ENCODE data around the gene MECP2. TPM values are rescaled to one million over a fixed set of nuclear protein-coding genes. Genes with fewer than 3 reads are reported as not detected.

The MECP2 gene
- total RNA-seq, 4 donors from 2014 or later = 22.1 to 53.1 (median 37.8) TPM

DNA sequence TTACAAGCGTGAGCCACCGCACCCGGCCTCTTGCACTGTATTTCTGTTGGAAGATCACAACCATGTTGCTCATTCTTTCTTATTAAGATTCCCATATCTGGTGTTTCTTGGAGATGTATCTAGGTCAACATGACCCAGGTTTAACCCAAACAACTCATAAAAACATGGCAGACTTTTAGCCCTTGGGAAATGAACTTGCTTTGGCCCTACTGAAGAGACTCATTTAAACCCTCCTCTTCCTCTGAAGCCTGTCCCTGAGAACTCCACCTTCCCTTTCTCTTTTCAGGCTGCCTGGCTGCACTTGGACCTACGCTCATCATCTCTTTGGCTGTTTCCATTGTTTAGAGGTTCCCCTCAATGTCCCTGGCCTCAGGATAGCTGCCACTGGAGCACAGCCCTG lies 23.7 kb upstream of the MECP2 start:
- intact Hi-C loops (cut with DNase I; ENCODE audit: low total_unique reads) (no loop called here), in situ Hi-C loops (cut with MboI; ENCODE audit: low pct_ligation_motif_present in 1 of 4, low pct_unique_long_range_greater_than_20kb in 1 of 4, low sequenced_read_pairs in 3 of 4) (no loop called here)
- Histone ChIP-seq H3K27ac (no peak overlapping the region), H3K9me3 (no peaks in the 10 kb centered on the region), H3K4me3 (no peak overlapping the region), H3K4me1 (no peaks in the 10 kb centered on the region), H3K36me3 (no peaks in the 10 kb centered on the region), H3K27me3 (no peaks in the 10 kb centered on the region)
- no peak for TF ChIP-seq POLR2AphosphoS5 (IDR thresholded peaks at IDR 0.05)
- no peak for TF ChIP-seq POLR2A (IDR thresholded peaks at IDR 0.05)
- TF ChIP-seq EP300 (IDR thresholded peaks at IDR 0.05; ENCODE audit: low read depth) = no peak
- TF ChIP-seq, protein P1, sequence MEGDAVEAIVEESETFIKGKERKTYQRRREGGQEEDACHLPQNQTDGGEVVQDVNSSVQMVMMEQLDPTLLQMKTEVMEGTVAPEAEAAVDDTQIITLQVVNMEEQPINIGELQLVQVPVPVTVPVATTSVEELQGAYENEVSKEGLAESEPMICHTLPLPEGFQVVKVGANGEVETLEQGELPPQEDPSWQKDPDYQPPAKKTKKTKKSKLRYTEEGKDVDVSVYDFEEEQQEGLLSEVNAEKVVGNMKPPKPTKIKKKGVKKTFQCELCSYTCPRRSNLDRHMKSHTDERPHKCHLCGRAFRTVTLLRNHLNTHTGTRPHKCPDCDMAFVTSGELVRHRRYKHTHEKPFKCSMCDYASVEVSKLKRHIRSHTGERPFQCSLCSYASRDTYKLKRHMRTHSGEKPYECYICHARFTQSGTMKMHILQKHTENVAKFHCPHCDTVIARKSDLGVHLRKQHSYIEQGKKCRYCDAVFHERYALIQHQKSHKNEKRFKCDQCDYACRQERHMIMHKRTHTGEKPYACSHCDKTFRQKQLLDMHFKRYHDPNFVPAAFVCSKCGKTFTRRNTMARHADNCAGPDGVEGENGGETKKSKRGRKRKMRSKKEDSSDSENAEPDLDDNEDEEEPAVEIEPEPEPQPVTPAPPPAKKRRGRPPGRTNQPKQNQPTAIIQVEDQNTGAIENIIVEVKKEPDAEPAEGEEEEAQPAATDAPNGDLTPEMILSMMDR (IDR thresholded peaks at IDR 0.05) = no peak
- no peak for DNase-seq
- 91% methylated on average over 4 of the region's 4 CpGs; no CpG with 5 or more reads in 1 of the 2 donors for WGBS, 2 donors (ENCODE audit: low coverage in 1 of 2)

DNA sequence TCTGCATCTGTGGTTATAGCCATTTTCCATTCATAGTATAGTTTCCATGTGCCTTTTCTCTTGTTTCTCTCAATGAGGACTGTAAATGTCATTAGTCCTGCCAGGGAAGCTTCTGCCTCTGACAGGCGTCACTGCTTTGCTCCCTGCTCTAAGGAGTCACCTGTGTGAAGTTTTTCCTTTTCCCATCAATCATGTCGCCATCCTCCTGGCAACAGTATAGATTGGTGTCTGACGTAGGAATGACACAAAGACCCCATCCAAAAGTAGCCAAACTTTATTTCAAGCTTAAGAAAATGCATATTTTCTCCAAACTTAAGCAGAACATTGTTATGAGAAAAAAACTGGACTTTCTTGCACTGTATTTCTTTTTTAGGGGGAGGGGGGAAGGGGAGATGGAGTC lies 23.1 kb upstream of the MECP2 start:
- 76% methylated on average over 3 of the region's 3 CpGs; no CpG with 5 or more reads in 1 of the 2 donors for WGBS, 2 donors (ENCODE audit: low coverage in 1 of 2)
- no peaks in the 10 kb centered on the region for H3K4me1 ChIP-seq
- no peaks in the 10 kb centered on the region for H3K27me3 ChIP-seq
- no peaks in the 10 kb centered on the region for H3K9me3 ChIP-seq
- intact Hi-C loops (cut with DNase I; ENCODE audit: low total_unique reads) (no loop called here), in situ Hi-C loops (cut with MboI; ENCODE audit: low pct_ligation_motif_present in 1 of 4, low pct_unique_long_range_greater_than_20kb in 1 of 4, low sequenced_read_pairs in 3 of 4) (no loop called here)
- TF ChIP-seq EP300 (IDR thresholded peaks at IDR 0.05; ENCODE audit: low read depth) (no peak), POLR2A (IDR thresholded peaks at IDR 0.05) (no peak), POLR2AphosphoS5 (IDR thresholded peaks at IDR 0.05) (no peak)
- TF ChIP-seq, protein P1 (IDR thresholded peaks at IDR 0.05) = no peak
- no peak overlapping the region for H3K4me3 ChIP-seq
- no peaks in the 10 kb centered on the region for H3K36me3 ChIP-seq
- no peak for DNase-seq
- no peak overlapping the region for H3K27ac ChIP-seq

DNA sequence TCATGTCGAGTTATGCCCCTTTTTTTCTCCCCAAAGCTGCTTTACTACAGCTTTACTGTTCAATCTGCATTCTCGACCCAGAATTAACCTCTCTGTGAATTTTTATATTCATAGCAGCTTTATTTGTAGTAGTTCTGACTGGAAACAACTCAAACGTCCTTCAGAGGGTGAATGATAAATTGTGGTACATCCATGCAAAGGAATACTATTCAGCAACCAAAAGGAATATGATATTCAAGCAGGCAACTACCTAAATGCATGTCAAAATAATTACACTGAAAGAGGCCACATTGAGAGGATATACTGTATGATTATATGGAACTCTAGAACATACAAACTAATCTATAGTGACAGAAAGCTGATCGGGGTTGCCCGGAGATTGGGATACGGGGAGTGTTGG lies 20.0 kb upstream of the MECP2 start:
- no peaks in the 10 kb centered on the region for H3K36me3 ChIP-seq
- no peaks in the 10 kb centered on the region for H3K27me3 ChIP-seq
- no peak overlapping the region for H3K4me3 ChIP-seq
- H3K4me1 ChIP-seq = no peaks in the 10 kb centered on the region
- TF ChIP-seq, protein P1 (IDR thresholded peaks at IDR 0.05) = no peak
- TF ChIP-seq EP300 (IDR thresholded peaks at IDR 0.05; ENCODE audit: low read depth) (no peak), POLR2A (IDR thresholded peaks at IDR 0.05) (no peak), POLR2AphosphoS5 (IDR thresholded peaks at IDR 0.05) (no peak)
- intact Hi-C loops (cut with DNase I; ENCODE audit: low total_unique reads) = no loop called here
- WGBS, 2 donors (ENCODE audit: low coverage in 1 of 2) = 69 to 96% methylated on average over 5 to 6 of the region's 6 CpGs
- DNase-seq = no peak
- no peak overlapping the region for H3K27ac ChIP-seq
- H3K9me3 ChIP-seq = no peaks in the 10 kb centered on the region
- in situ Hi-C loops (cut with MboI; ENCODE audit: low pct_ligation_motif_present in 1 of 4, low pct_unique_long_range_greater_than_20kb in 1 of 4, low sequenced_read_pairs in 3 of 4) = no loop called here

DNA sequence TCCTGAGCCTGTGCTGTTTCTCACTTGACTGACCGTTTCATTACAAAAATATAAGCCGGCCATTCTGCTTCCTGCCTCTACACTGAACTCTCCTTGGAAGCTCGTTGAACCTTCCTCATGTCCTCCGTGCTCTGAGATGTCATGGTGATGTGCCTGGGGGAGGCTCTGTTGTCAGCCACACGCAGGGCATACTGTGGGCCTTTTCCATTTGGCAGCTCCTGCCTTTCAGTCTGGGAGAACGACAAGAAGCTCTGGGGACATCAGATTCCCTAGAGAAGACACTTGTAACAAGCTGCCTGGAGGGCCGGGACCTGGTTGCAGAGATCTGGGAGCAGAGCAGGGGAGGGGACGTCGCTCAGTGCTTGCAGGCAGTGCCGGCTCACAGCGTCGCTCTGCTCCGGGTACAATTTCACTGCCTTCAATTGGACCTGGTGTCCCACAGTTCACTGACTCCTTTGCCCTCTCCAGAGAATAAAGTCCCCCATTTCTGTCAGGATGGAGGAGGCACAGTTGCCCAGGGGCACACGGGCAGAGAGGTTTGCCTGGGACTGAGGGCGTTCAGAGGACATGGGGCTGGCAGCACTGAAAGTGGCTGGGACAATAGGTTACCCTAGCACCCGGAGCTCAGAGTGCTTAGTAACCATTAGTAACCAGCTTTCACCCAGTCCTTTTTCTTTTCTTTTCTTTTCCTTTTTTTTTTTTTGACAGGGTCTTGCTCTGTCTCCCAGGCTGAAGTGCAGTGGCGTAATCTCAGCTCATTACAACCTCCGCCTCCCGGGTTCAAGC lies 19.1 kb upstream of the MECP2 start:
- no peak overlapping the region for H3K4me3 ChIP-seq
- no peaks in the 10 kb centered on the region for H3K4me1 ChIP-seq
- H3K27ac ChIP-seq = no peak overlapping the region
- TF ChIP-seq POLR2AphosphoS5 (IDR thresholded peaks at IDR 0.05) (no peak), EP300 (IDR thresholded peaks at IDR 0.05; ENCODE audit: low read depth) (no peak), POLR2A (IDR thresholded peaks at IDR 0.05) (no peak)
- TF ChIP-seq, protein P1 (IDR thresholded peaks at IDR 0.05) = no peak
- no peaks in the 10 kb centered on the region for H3K27me3 ChIP-seq
- in situ Hi-C loops (cut with MboI; ENCODE audit: low pct_ligation_motif_present in 1 of 4, low pct_unique_long_range_greater_than_20kb in 1 of 4, low sequenced_read_pairs in 3 of 4) (no loop called here), intact Hi-C loops (cut with DNase I; ENCODE audit: low total_unique reads) (no loop called here)
- H3K36me3 ChIP-seq = no peaks in the 10 kb centered on the region
- DNase-seq = no peak
- H3K9me3 ChIP-seq = no peaks in the 10 kb centered on the region
- WGBS, 2 donors (ENCODE audit: low coverage in 1 of 2) = 77 to 93% methylated on average over 3 to 19 of the region's 19 CpGs
